GM10266 (cell line): Measurements from ENCODE around the gene DPYSL5.

ENCODE experiments used
- DNase-seq: peaks from one replicate; pipeline ENCODE4 v3.0.0; 2012; ENCODE audit errors: extremely low spot score
- CTCF ChIP-seq: IDR thresholded peaks from 2 replicates; pipeline ENCODE4 v1.5.1; 2012; ENCODE audit warnings: mild to moderate bottlenecking, low read depth; ENCODE audit not compliant: control insufficient read depth, insufficient read depth; ENCODE audit errors: missing control alignments

DPYSL5 gene

GRCh38 chr2:26954135-26954534 is 106.2 kb downstream of the DPYSL5 start:
- TF ChIP-seq CTCF, result no peak
- no peak for DNase-seq

- DNase-seq, result no peak
- no peak for TF ChIP-seq CTCF
Observed at GRCh38 chr2:26957041-26957440, 109.1 kb downstream of the DPYSL5 start.

GRCh38 chr2:26957534-26957933 is 109.6 kb downstream of the DPYSL5 start:
- TF ChIP-seq CTCF, result no peak
- no peak for DNase-seq

- no peak for DNase-seq
Observed at GRCh38 chr2:26959331-26959730, 111.4 kb downstream of the DPYSL5 start.

GRCh38 chr2:26964446-26965130 is 116.7 kb downstream of the DPYSL5 start:
- TF ChIP-seq CTCF, result no peak

More at GRCh38 chr2:26959331-26959730, 111.4 kb downstream of the DPYSL5 start:
- no peak for TF ChIP-seq CTCF

GRCh38 chr2:26968001-26968400 is 120.1 kb downstream of the DPYSL5 start:
- TF ChIP-seq CTCF, result no peak
- DNase-seq, result no peak

More at GRCh38 chr2:26964446-26965130, 116.7 kb downstream of the DPYSL5 start:
- no peak for DNase-seq

GRCh38 chr2:26969077-26969844 is 121.3 kb downstream of the DPYSL5 start:
- no peak for TF ChIP-seq CTCF
- no peak for DNase-seq
